Measurements from ENCODE around the gene TRAPPC3. TPM values are rescaled to one million over a fixed set of nuclear protein-coding genes. Genes with fewer than 3 reads are reported as not detected.

TRAPPC3 gene
- total RNA-seq (2022; extraction: Qiagen RNA extraction; ENCODE audit: low read depth), result 72.4 to 89.8 TPM (median 76.6 TPM) in 5 replicates

GRCh38 chr1:36149237-36149972 is at the start of gene TRAPPC3:
TRAPPC3 (minus strand) TSS chr1:36149486; CDS start chr1:36149378, 108 bp downstream.

GRCh38 chr1:36155408-36156328 is 6.4 kb upstream of the TRAPPC3 start, which contains the start of gene MAP7D1:
MAP7D1 (plus strand) TSS chr1:36156160; CDS start chr1:36156418, 258 bp downstream.

GRCh38 chr1:36125129-36125991 is 23.9 kb downstream of the TRAPPC3 start, which contains the start of gene COL8A2:
COL8A2 (minus strand) TSS chr1:36125222; CDS start chr1:36100242, 24,980 bp downstream.

GRCh38 chr1:36088577-36089392 is 60.5 kb downstream of the TRAPPC3 start, which contains the start of gene ADPRS:
ADPRS (plus strand) TSS chr1:36088892; CDS start chr1:36088905, 13 bp downstream.

Other genes starting within 250 kb of the TRAPPC3 start
- 6.3 to 9.3 TPM (median 8.1 TPM) in 5 replicates for gene AGO3, start 218.4 kb downstream of the TRAPPC3 start, total RNA-seq (2022; extraction: Qiagen RNA extraction; ENCODE audit: low read depth)
- not detected in 5 replicates for gene TEKT2, start 65.4 kb downstream of the TRAPPC3 start, total RNA-seq (2022; extraction: Qiagen RNA extraction; ENCODE audit: low read depth)
- 21.0 to 28.6 TPM (median 25.8 TPM) in 5 replicates for gene ADPRS, start 60.6 kb downstream of the TRAPPC3 start, total RNA-seq (2022; extraction: Qiagen RNA extraction; ENCODE audit: low read depth)
- 0.06 to 0.12 TPM (median 0.08 TPM) in 5 replicates for gene COL8A2, start 24.3 kb downstream of the TRAPPC3 start, total RNA-seq (2022; extraction: Qiagen RNA extraction; ENCODE audit: low read depth)
- 109 to 154 TPM (median 121 TPM) in 5 replicates for gene MAP7D1, start 6.7 kb upstream of the TRAPPC3 start, total RNA-seq (2022; extraction: Qiagen RNA extraction; ENCODE audit: low read depth)
- 54.3 to 73.4 TPM (median 57.4 TPM) in 5 replicates for gene THRAP3, start 75.0 kb upstream of the TRAPPC3 start, total RNA-seq (2022; extraction: Qiagen RNA extraction; ENCODE audit: low read depth)
- gene SH3D21, start 156.9 kb upstream of the TRAPPC3 start, total RNA-seq (2022; extraction: Qiagen RNA extraction; ENCODE audit: low read depth), result 1.7 to 2.6 TPM (median 2.0 TPM) in 5 replicates
- gene EVA1B, start 174.2 kb upstream of the TRAPPC3 start, total RNA-seq (2022; extraction: Qiagen RNA extraction; ENCODE audit: low read depth), result 8.4 to 21.8 TPM (median 20.0 TPM) in 5 replicates
- 6.8 to 11.5 TPM (median 10.1 TPM) in 5 replicates for gene STK40, start 236.4 kb upstream of the TRAPPC3 start, total RNA-seq (2022; extraction: Qiagen RNA extraction; ENCODE audit: low read depth)
- gene LSM10, start 248.4 kb upstream of the TRAPPC3 start, total RNA-seq (2022; extraction: Qiagen RNA extraction; ENCODE audit: low read depth), result 36.9 to 52.4 TPM (median 46.4 TPM) in 5 replicates

Data from A549 treated with RU486 at 1 μM for 4 hours (cell line).